Duodenal mucosa (tissue), 2 donors: ENCODE measurements around the gene NFATC1.

Experiments used
- H3K27ac ChIP-seq: one replicate; pipeline ENCODE4 v1.7.0; 2013; ENCODE audit warnings: low read depth, low read length
- H3K27me3 ChIP-seq, 2 donors: one replicate each; pipeline ENCODE4 v1.7.0; 2013; ENCODE audit warnings: low read length in 2 of 2, control low read depth in 1 of 2; ENCODE audit not compliant: insufficient read depth in 2 of 2, control insufficient read depth in 1 of 2
- H3K36me3 ChIP-seq, 2 donors: one replicate each; pipeline ENCODE4 v1.7.0; 2013; ENCODE audit warnings: low read length in 2 of 2, control low read depth in 1 of 2; ENCODE audit not compliant: insufficient read depth in 2 of 2, control insufficient read depth in 1 of 2
- H3K4me1 ChIP-seq, 2 donors: one replicate each; pipeline ENCODE4 v1.7.0; 2013; ENCODE audit warnings: low read length in 2 of 2, control low read depth in 1 of 2; ENCODE audit not compliant: insufficient read depth in 2 of 2, control insufficient read depth in 1 of 2
- H3K4me3 ChIP-seq, 2 donors: one replicate each; pipeline ENCODE4 v1.7.0; 2013; ENCODE audit warnings: low read length in 2 of 2, low read depth in 1 of 2
- H3K9ac ChIP-seq, 2 donors: one replicate each; pipeline ENCODE4 v1.7.0; 2013; ENCODE audit warnings: low read length in 2 of 2, low read depth in 1 of 2
- H3K9me3 ChIP-seq, 2 donors: one replicate each; pipeline ENCODE4 v1.7.0; 2013; ENCODE audit warnings: low read length in 2 of 2, control low read depth in 1 of 2; ENCODE audit not compliant: control insufficient read depth in 1 of 2

The NFATC1 gene

DNA sequence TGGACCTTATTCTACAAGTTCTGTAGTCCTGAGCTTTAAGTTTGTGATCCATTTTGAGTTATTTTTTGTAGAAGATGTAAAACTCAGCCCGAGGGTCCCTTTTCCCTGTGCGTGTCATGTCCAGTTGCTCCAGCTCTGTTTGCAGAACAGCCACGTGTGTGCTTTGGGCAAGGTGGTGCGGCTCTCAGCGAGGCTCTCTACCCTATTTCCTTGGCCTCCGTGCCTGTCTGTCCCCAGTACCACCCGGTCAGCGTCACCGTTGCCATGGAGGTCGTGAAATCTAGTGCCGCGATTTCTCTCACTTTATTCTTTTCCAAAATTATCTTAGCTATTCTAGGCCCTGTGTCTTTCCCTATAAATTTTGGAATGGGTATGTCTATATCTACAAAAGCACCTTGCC lies 142.9 kb downstream of the NFATC1 start:
- no peaks in the 10 kb centered on the region for H3K9me3 ChIP-seq
- no peaks in the 10 kb centered on the region for H3K36me3 ChIP-seq
- no peaks in the 10 kb centered on the region for H3K27me3 ChIP-seq
- no peak overlapping the region for H3K27ac ChIP-seq
- no peak overlapping the region for H3K4me3 ChIP-seq
- no peaks in the 10 kb centered on the region for H3K4me1 ChIP-seq
- no peak overlapping the region for H3K9ac ChIP-seq

- Histone ChIP-seq H3K36me3 (no peaks in the 10 kb centered on the region), H3K9me3 (no peaks in the 10 kb centered on the region), H3K27ac (no peak overlapping the region), H3K4me3 (no peak overlapping the region), H3K9ac (no peak overlapping the region), H3K27me3 (no peaks in the 10 kb centered on the region), H3K4me1 (no peaks in the 10 kb centered on the region)
Observed at GRCh38 chr18:79540161-79540903, 144.6 kb downstream of the NFATC1 start.

DNA sequence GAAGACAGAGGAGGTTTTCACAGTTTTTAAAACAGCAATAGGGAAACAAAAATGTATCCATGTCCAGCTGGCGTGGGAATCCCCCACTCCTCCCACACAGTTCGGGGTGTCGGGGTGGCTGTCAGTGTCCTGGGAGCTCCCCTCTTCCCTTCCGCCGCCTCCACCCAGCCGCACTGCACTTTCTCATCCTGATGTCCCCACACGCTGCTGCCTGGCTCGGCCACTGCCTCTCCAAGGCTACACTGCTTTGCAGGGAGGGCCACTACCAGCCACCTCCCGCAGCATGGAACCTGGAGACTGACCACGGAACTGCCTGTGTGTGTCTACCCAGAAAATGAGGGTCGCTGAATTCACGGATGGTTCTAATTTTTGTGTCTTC lies 145.2 kb downstream of the NFATC1 start:
- no peak overlapping the region for H3K9ac ChIP-seq

DNA sequence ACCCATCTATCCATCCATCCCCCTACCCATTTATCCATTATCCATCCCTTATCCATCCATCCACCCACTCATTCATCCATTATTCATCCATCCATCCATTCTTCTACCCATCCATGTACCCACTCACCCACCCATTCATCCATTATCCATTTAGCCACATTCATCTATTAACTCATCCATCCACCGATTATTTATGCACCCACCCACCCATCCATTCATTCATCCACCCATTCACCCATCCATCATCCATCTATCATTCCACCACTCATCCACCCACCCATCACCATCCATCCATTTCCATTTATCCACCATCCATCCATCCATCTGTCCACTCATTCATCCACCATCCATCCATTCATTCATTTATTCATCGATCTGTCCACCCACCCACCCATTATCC lies 146.5 kb downstream of the NFATC1 start:
- Histone ChIP-seq H3K27ac (no peak overlapping the region), H3K4me3 (no peak overlapping the region), H3K9ac (no peak overlapping the region), H3K4me1 (no peaks in the 10 kb centered on the region), H3K9me3 (no peaks in the 10 kb centered on the region), H3K36me3 (no peaks in the 10 kb centered on the region), H3K27me3 (no peaks in the 10 kb centered on the region)

More for the DNA sequence above, 145.2 kb downstream of the NFATC1 start:
- no peaks in the 10 kb centered on the region for H3K9me3 ChIP-seq
- H3K4me3 ChIP-seq, result no peak overlapping the region
- no peaks in the 10 kb centered on the region for H3K27me3 ChIP-seq
- no peak overlapping the region for H3K27ac ChIP-seq
- H3K4me1 ChIP-seq, result no peaks in the 10 kb centered on the region
- H3K36me3 ChIP-seq, result no peaks in the 10 kb centered on the region

DNA sequence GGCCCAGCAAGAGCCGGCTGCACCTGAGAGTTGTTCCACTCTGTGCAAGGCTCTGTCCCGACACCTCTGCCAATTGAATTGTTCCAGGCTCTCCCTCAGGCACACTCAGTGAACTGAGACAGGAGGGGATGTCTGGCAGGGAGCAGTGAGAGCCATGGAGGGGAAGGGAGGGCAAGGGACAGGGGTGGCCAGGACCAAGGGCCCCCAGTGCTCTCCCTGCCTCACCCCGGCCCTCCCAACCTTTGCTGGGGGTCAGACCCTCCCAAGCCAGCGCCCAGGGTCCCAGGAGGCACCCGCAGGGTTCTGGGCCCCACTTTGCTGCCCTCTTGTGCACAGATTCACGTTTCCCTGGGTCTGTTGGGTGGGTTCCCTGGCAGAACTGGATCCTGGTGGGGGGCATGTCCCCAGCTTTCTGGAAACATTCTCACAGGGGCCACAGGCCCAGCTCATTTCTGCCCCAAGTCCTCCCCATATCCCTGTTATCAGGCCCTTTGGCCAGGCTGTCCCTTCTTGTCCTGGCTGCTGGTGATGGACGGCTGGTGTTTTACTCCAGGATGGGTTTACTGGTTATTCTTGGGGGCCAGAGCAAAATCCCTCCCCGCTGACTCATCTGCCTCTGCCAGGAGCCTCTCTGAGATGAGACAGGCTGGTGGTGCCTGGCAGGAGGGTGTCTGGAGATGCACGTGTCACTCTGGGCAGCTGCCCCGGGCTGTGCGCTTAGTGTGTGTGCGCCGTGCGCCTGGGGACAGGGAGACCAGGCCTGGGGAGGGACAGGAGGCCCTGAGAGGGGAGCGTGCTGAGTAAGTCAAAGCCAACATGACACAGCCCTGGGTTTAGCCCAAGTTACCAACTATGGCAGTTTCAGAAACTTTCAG lies 147.4 kb downstream of the NFATC1 start:
- Histone ChIP-seq H3K4me3 (no peak overlapping the region), H3K9me3 (no peaks in the 10 kb centered on the region), H3K4me1 (no peaks in the 10 kb centered on the region), H3K27ac (no peak overlapping the region), H3K9ac (no peak overlapping the region), H3K27me3 (no peaks in the 10 kb centered on the region), H3K36me3 (no peaks in the 10 kb centered on the region)

GRCh38 chr18:79543861-79544385 lies 148.2 kb downstream of the NFATC1 start:
- Histone ChIP-seq H3K9ac (no peak overlapping the region), H3K36me3 (no peaks in the 10 kb centered on the region), H3K27ac (no peak overlapping the region), H3K4me3 (no peak overlapping the region), H3K9me3 (no peaks in the 10 kb centered on the region), H3K4me1 (no peaks in the 10 kb centered on the region), H3K27me3 (no peaks in the 10 kb centered on the region)

DNA sequence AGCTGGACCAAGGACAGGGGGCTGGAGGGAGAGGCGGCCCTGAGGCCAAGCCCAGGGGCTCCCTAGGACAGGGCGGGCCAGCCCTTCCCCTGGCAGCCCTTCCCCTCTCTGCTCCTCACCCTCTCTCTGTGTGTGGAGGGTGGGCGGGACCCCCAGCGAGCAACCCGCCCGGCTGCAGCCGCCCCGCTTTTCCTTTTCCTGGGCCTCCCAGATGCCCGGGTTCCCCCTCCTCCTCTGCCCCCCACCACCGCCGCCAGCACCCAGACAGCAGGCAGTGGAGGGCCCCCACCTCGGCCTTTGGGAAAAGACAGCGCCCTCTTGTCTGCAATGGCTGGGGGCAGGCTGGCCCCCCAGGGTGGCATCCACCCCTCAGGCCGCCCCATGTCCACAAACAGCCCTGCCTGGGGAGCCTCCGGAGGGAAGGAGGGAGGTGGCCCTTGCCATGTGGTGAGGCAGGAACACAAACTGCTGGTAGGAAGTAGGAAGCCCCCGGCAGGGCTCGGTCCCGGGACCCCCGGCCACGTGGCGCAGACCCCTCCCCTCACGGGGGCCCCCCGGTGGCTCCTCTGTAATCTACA lies 148.7 kb downstream of the NFATC1 start:
- Histone ChIP-seq H3K4me3 (no peak overlapping the region), H3K27ac (no peak overlapping the region), H3K4me1 (no peaks in the 10 kb centered on the region), H3K9me3 (no peaks in the 10 kb centered on the region), H3K36me3 (no peaks in the 10 kb centered on the region), H3K27me3 (no peaks in the 10 kb centered on the region), H3K9ac (no peak overlapping the region)

GRCh38 chr18:79545255-79545654 lies 149.5 kb downstream of the NFATC1 start:
- Histone ChIP-seq H3K4me1 (no peaks in the 10 kb centered on the region), H3K36me3 (no peaks in the 10 kb centered on the region), H3K9ac (no peak overlapping the region), H3K9me3 (no peaks in the 10 kb centered on the region), H3K4me3 (no peak overlapping the region), H3K27me3 (no peaks in the 10 kb centered on the region), H3K27ac (no peak overlapping the region)

GRCh38 chr18:79545736-79546171 lies 150.0 kb downstream of the NFATC1 start:
- no peaks in the 10 kb centered on the region for H3K9me3 ChIP-seq

GRCh38 chr18:79546781-79547272 lies 151.1 kb downstream of the NFATC1 start:
- Histone ChIP-seq H3K27ac (no peak overlapping the region), H3K4me1 (no peaks in the 10 kb centered on the region), H3K9me3 (no peaks in the 10 kb centered on the region), H3K9ac (no peak overlapping the region), H3K4me3 (no peak overlapping the region), H3K27me3 (no peaks in the 10 kb centered on the region), H3K36me3 (no peaks in the 10 kb centered on the region)

More at GRCh38 chr18:79545736-79546171, 150.0 kb downstream of the NFATC1 start:
- Histone ChIP-seq H3K9ac (no peak overlapping the region), H3K27me3 (no peaks in the 10 kb centered on the region), H3K4me1 (no peaks in the 10 kb centered on the region), H3K27ac (no peak overlapping the region), H3K36me3 (no peaks in the 10 kb centered on the region), H3K4me3 (no peak overlapping the region)
